ENCODE results near the gene IGF2BP2. TPM values are rescaled to one million over a fixed set of nuclear protein-coding genes. Genes with fewer than 3 reads are reported as not detected.

IGF2BP2 gene
- total and polyA plus RNA-seq, 2 of the 8 experiments (the other 6 are each of a cell fraction or from before 2014, with no cell fraction given): 7.4 to 121 TPM

DNA sequence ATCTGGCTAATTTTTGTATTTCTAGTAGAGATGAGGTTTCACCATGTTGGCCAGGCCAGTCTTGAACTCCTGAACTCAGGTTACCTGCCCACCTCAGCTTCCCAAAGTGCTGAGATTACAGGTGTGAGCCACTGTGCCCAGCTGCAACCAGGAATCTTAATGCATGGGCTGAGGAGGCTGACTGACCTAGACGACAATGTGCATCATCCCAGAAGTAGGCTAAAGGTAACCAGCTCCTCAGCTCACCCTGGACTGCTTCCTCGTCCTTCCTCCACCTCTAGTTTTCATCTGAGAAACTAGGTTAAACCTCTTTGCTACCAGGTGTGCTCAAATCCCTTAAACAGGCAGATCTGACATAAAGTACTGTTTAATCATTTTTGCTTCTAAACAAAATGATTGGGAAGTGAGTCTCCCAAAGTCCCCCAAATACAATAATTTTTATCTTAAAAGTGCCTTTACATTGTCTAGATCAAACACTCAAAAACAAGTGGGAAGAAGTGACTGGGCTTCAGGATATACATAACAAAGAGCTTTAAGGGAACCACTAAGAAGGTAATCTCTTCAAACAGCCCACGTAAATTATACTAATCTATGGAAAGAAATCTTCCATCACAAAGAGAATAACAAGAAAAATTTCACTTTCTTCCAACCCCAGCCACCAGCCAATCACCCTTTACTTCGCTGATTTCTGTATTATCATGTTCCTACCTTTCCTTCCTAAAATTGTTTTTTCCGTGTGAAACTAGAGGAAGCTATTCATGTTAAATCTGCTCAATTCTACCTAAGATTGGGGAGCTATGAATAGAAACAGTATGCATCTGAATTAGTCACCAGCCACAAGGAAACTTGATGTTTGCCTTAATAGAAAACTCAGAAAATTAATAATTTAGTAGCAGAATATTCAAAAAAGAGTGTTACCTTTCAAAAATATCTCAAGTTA is 34.7 kb downstream of the IGF2BP2 start:
- H3K79me2 ChIP-seq (ENCODE audit: control insufficient read depth in 1 of 2, insufficient read depth in 2 of 2, low read length in 2 of 2): peaks cover 19 to 92% of the 10 kb centered on the region in 2 experiments
- H3K79me1 ChIP-seq (ENCODE audit: low read depth, low read length): peaks cover 8% of the 10 kb centered on the region; the same call in 1 of the 2 replicates
- WGBS, 2 experiments (ENCODE audit: extremely low coverage in 1 of 2, insufficient coverage in 1 of 2, insufficient read length in 1 of 2, insufficient replicate concordance in 2 of 2, low coverage in 1 of 2, low lambda C conversion rate in 2 of 2, missing lambda C conversion rate in 1 of 2): 20% methylated on average over 5 of the region's 5 CpGs; no CpG with 5 or more reads in 1 of the 2 experiments
- peak overlapping the region; percentile 39 to 49 for H3K4me2 ChIP-seq (ENCODE audit: insufficient read depth in 1 of 2, low read depth in 2 of 2, low read length in 2 of 2)
- no peaks in the 10 kb centered on the region for H3K23me2 ChIP-seq (ENCODE audit: low read depth, low read length)
- H3K23ac ChIP-seq (ENCODE audit: insufficient read length): no peak overlapping the region
- H2BK120ac ChIP-seq (replicated peaks; ENCODE audit: low read depth, low read length): peak overlapping the region; percentile 8
- peaks cover 3 to 37% (median 30%) of the 10 kb centered on the region in 4 experiments; a peak in 6 of 7 replicates for H3K4me1 ChIP-seq (replicated peaks in 1 of 4; ENCODE audit: control insufficient read depth in 3 of 4, insufficient read depth in 4 of 4, low read length in 3 of 4)
- POLR2A ChIA-PET (ENCODE audit: partially characterized antibody): interaction anchor here (0.6 to 2.6 kb wide), 12 partner anchors 9 to 146 kb away, joined by 3 to 11 read pairs (median 4); no protein-coding TSS in a partner anchor
- no peak overlapping the region for H3K14ac ChIP-seq (ENCODE audit: insufficient read length)
- H2BK12ac ChIP-seq (ENCODE audit: low read depth, low read length): peak overlapping the region; percentile 87; the same call in 1 of the 2 replicates
- H3K27me3 ChIP-seq (replicated peaks in 1 of 4; ENCODE audit: control insufficient read depth in 3 of 4, extremely low read depth in 1 of 4, insufficient read depth in 3 of 4, low read length in 3 of 4): no peaks in the 10 kb centered on the region
- no peak overlapping the region; the same call in 1 of the 2 replicates for H4K8ac ChIP-seq (ENCODE audit: extremely low read depth, insufficient read depth, low read length)
- H2BK5ac ChIP-seq (ENCODE audit: low read depth, low read length): peak overlapping the region; percentile 82; the same call in 1 of the 2 replicates
- no peak overlapping the region for H3K27ac ChIP-seq (ENCODE audit: low read depth, low read length)
- H3K4me3 ChIP-seq (ENCODE audit: extremely low read depth in 1 of 4, insufficient read depth in 2 of 4, low read depth in 3 of 4, low read length in 4 of 4): peak overlapping the region in 1 of 4 experiments; percentile 33; a peak in 1 of 8 replicates
- CTCF ChIA-PET (ENCODE audit: partially characterized antibody): interaction anchor here (0.8 to 4.7 kb wide), 11 partner anchors 11 to 130 kb away, joined by 3 to 17 read pairs (median 4); no protein-coding TSS in a partner anchor
- no peak overlapping the region for H3K9ac ChIP-seq (replicated peaks in 1 of 4; ENCODE audit: extremely low read depth in 1 of 4, low read depth in 3 of 4, low read length in 3 of 4)
- H3K36me3 ChIP-seq (ENCODE audit: control insufficient read depth in 2 of 4, insufficient read depth in 4 of 4, low read length in 3 of 4): no peaks in the 10 kb centered on the region
- FAIRE-seq (no peak), DNase-seq (ENCODE audit: low read depth in 1 of 2, low spot score in 2 of 2) (no peak)
- 0 out of 2 replicates have a peak overlapping the region, but pooled peaks have one; percentile 68 for H2AK5ac ChIP-seq (ENCODE audit: low read depth, low read length)
- H3K56ac ChIP-seq (replicated peaks; ENCODE audit: insufficient read length, low read depth, low read length): no peak overlapping the region
- peak overlapping the region; percentile 84; the same call in 1 of the 2 replicates for H2BK20ac ChIP-seq (ENCODE audit: low read length)
- no peak overlapping the region for H3K4ac ChIP-seq (replicated peaks; ENCODE audit: insufficient read length, low read depth, low read length)
- H2BK15ac ChIP-seq (ENCODE audit: low read length): peak overlapping the region; percentile 12; the same call in 1 of the 2 replicates
- peak overlapping the region; percentile 61 for H4K91ac ChIP-seq (replicated peaks; ENCODE audit: insufficient read length, low read length)
- peak overlapping the region; percentile 5; the same call in 1 of the 2 replicates for H3K18ac ChIP-seq (ENCODE audit: extremely low read depth, low read length)
- peak overlapping the region; percentile 51 for H4K5ac ChIP-seq (ENCODE audit: insufficient read length, low read depth, low read length)
- no peaks in the 10 kb centered on the region for H3K9me3 ChIP-seq (ENCODE audit: insufficient read depth in 2 of 2, low read depth in 1 of 2, low read length in 1 of 2)
- no peak overlapping the region for H2AFZ ChIP-seq (ENCODE audit: low read length)
- H4K20me1 ChIP-seq (replicated peaks in 1 of 2; ENCODE audit: control insufficient read depth in 1 of 2, insufficient read depth in 2 of 2, low read length in 2 of 2): peaks cover 0 to 8% of the 10 kb centered on the region in 2 experiments
- TF ChIP-seq SP1 (IDR thresholded peaks at IDR 0.05; ENCODE audit: low read depth, low read length) (0 out of 2 replicates have a peak, but pooled peaks have one; percentile 5), RBBP5 (IDR thresholded peaks at IDR 0.05; ENCODE audit: borderline replicate concordance, low read depth, low read length) (no peak)
- TF ChIP-seq, protein P1, sequence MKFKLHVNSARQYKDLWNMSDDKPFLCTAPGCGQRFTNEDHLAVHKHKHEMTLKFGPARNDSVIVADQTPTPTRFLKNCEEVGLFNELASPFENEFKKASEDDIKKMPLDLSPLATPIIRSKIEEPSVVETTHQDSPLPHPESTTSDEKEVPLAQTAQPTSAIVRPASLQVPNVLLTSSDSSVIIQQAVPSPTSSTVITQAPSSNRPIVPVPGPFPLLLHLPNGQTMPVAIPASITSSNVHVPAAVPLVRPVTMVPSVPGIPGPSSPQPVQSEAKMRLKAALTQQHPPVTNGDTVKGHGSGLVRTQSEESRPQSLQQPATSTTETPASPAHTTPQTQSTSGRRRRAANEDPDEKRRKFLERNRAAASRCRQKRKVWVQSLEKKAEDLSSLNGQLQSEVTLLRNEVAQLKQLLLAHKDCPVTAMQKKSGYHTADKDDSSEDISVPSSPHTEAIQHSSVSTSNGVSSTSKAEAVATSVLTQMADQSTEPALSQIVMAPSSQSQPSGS (IDR thresholded peaks at IDR 0.05; ENCODE audit: low read length): no peak

Measured in H1 (cell line).